Heart left ventricle (tissue), 16 donors: Measurements from ENCODE around the gene CTNNAL1. TPM values are rescaled to one million over a fixed set of nuclear protein-coding genes. Genes with fewer than 3 reads are reported as not detected.

Experiments used
- ATAC-seq, 4 donors: fragments of 200-7000 bp; cut with Tn5 transposase; one replicate each; pipeline ENCODE4 v1.9.1; 2020 to 2022; ENCODE audit warnings: moderate library complexity in 4 of 4, mild to moderate bottlenecking in 3 of 4, moderate number of reproducible peaks in 1 of 4
- DNase-seq, 5 donors: peaks; one replicate each; pipeline ENCODE4 v3.0.0-alpha.2; 2020
- H3K27ac ChIP-seq, 12 donors: fragments of 200-600 bp; sonication (generic) in 4 of 12; one replicate each; pipeline versions ENCODE4 v1.5.0 to v1.8.0; 2016 to 2022; ENCODE audit warnings: mild to moderate bottlenecking in 2 of 12
- H3K27me3 ChIP-seq, 9 donors: fragments of 200-600 bp; sonication (generic) in 2 of 9; one replicate each; pipeline versions ENCODE4 v1.5.1 to v1.8.0; 2016 to 2022; ENCODE audit warnings: mild to moderate bottlenecking in 3 of 9
- H3K36me3 ChIP-seq, 9 donors: fragments of 200-600 bp; sonication (generic) in 2 of 9; one replicate each; pipeline versions ENCODE4 v1.5.0 to v1.8.0; 2018 to 2022; ENCODE audit warnings: mild to moderate bottlenecking in 2 of 9
- H3K4me1 ChIP-seq, 12 donors: fragments of 200-600 bp; sonication (generic) in 4 of 12; one replicate each; pipeline versions ENCODE4 v1.5.0 to v1.8.0; 2016 to 2022; ENCODE audit warnings: mild to moderate bottlenecking in 3 of 12
- H3K4me3 ChIP-seq, 12 donors: fragments of 200-600 bp; sonication (generic) in 4 of 12; one replicate each; pipeline versions ENCODE4 v1.5.0 to v1.8.0; 2017 to 2022; ENCODE audit warnings: mild to moderate bottlenecking in 9 of 12, moderate library complexity in 4 of 12
- H3K9me3 ChIP-seq, 12 donors: fragments of 200-600 bp; sonication (generic) in 4 of 12; one replicate each; pipeline versions ENCODE4 v1.5.0 to v1.8.0; 2016 to 2022; ENCODE audit warnings: mild to moderate bottlenecking in 1 of 12
- CTCF ChIP-seq, 12 donors: fragments of 200-600 bp; sonication (generic) in 4 of 12; IDR thresholded peaks; one replicate each; pipeline versions ENCODE4 v1.5.0 to v1.8.0; 2018 to 2022; ENCODE audit warnings: antibody characterized with exemption in 12 of 12, mild to moderate bottlenecking in 5 of 12
- POLR2A ChIP-seq, 2 donors: fragments of 450-650 bp; IDR thresholded peaks; one replicate each; pipeline ENCODE4 v1.6.1; 2017; ENCODE audit warnings: antibody characterized with exemption in 2 of 2, mild to moderate bottlenecking in 2 of 2, moderate library complexity in 2 of 2
- WGBS, 4 donors: extraction: QIAGEN DNeasy Blood & Tissue Kit in 2 of 4; methylation state at CpG; one replicate each; pipeline versions ENCODE4 v1.1.5 to v1.1.7; 2013 to 2018; 5-methylcytosine and 5-hydroxymethylcytosine counted together
- intact Hi-C, 10 donors: fragments of 100-400 bp; cut with DNase I; formaldehyde crosslinking; loops; one replicate each; pipeline versions ENCODE4 v1.11.1 to v1.14.2; 2022
- polyA plus RNA-seq, 2 donors: library from polyadenylated mRNA; stranded (reverse); fragments of 200-250 nt; gene quantifications; one replicate each; pipeline ENCODE4 v1.2.3, GENCODE V29; 2013
- total RNA-seq, 9 donors: library from RNA; depleted of rRNA in 2 of 9; stranded (reverse); fragments of >200 nt in 2 of 9; fragmentation: NEBNext Ultra II Directional in 3 of 9; extraction: Animal tissue kit (Norgen Biotek cat#: 25700) in 3 of 9; gene quantifications; one replicate each; pipeline versions ENCODE4 v1.1.0 to v1.2.4, GENCODE V29; 2016 to 2023
- donor health status: ischemic (EF 13 %, LVEDD 7.1; RV severe dilation, severe dysfunction).
- donor health status: healthy with polysubstance abuse.
- donor health status: DM: no; HTN: yes; CAD: no.
- donor health status: DM: no; HTN: no; CAD: no.
- donor health status: ischemic (EF 25% LVEDD 6.9; RV normal size, moderate dysfunction).
- donor health status: ischemic (EF 25% LVEDD 5.7; RV mildly dilated, moderate dysfunction).
- donor health status: healthy.
- donor health status: DM: yes; HTN: yes; CAD: no.
- donor health status: ischemic (EF 35%, LVEDD 5.7; RV mildly dilated, moderate dysfunction).
- donor health status: nonischemic (EF 11% LVEDD 7.7; RV severe dilation, severe dysfunction).
- donor health status: DM: yes; HTN: yes; CAD: no.
- donor health status: PGD.
- donor health status: ischemic (EF 29% LVEDD 5.4; RV normal size, mild dysfunction).
- donor health status: nonischemic (EF 23%, LVEDD 6.1; RV moderate dilation, normal function).

CTNNAL1 gene
- total and polyA plus RNA-seq, 11 donors = 51.2 to 165 (median 62.7) TPM

GRCh38 chr9:108910402-108910801 is 102.9 kb downstream of the CTNNAL1 start:
- intact Hi-C loops = no loop called here
- Histone ChIP-seq H3K9me3 (no peaks in the 10 kb centered on the region), H3K36me3 (peaks cover 0 to 99% (median 91%) of the 10 kb centered on the region in 9 donors), H3K4me1 (no peaks in the 10 kb centered on the region), H3K27ac (no peak overlapping the region), H3K4me3 (no peak overlapping the region), H3K27me3 (no peaks in the 10 kb centered on the region)
- ATAC-seq (no peak), DNase-seq (no peak)
- TF ChIP-seq CTCF (IDR thresholded peaks at IDR 0.05) (no peak), POLR2A (IDR thresholded peaks at IDR 0.05) (no peak)

- intact Hi-C loops = no loop called here
- Histone ChIP-seq H3K4me1 (no peaks in the 10 kb centered on the region), H3K4me3 (no peak overlapping the region), H3K9me3 (no peaks in the 10 kb centered on the region), H3K36me3 (peaks cover 0 to 98% (median 94%) of the 10 kb centered on the region in 9 donors), H3K27ac (no peak overlapping the region), H3K27me3 (no peaks in the 10 kb centered on the region)
- no peak for ATAC-seq
- no peak for DNase-seq
- TF ChIP-seq CTCF (IDR thresholded peaks at IDR 0.05) = no peak
- no peak for TF ChIP-seq POLR2A (IDR thresholded peaks at IDR 0.05)
- WGBS, 4 donors = 92 to 98% (median 94%) methylated on average over 2 of the region's 2 CpGs
Measured at GRCh38 chr9:108905494-108905893, 107.8 kb downstream of the CTNNAL1 start.

- peaks cover 0 to 98% (median 94%) of the 10 kb centered on the region in 9 donors for H3K36me3 ChIP-seq
- WGBS, 4 donors = 94 to 97% (median 94%) methylated on average over 3 of the region's 3 CpGs
- ATAC-seq = no peak
Measured at GRCh38 chr9:108904161-108904560, 109.1 kb downstream of the CTNNAL1 start.

GRCh38 chr9:108903420-108904103 is 109.7 kb downstream of the CTNNAL1 start:
- no peak for ATAC-seq
- 90 to 94% (median 93%) methylated on average over 2 of the region's 2 CpGs for WGBS, 4 donors
- peaks cover 0 to 98% (median 94%) of the 10 kb centered on the region in 9 donors for H3K36me3 ChIP-seq

More at GRCh38 chr9:108904161-108904560, 109.1 kb downstream of the CTNNAL1 start:
- intact Hi-C loops = no loop called here
- Histone ChIP-seq H3K4me1 (no peaks in the 10 kb centered on the region), H3K4me3 (no peak overlapping the region), H3K9me3 (no peaks in the 10 kb centered on the region), H3K27me3 (no peaks in the 10 kb centered on the region), H3K27ac (no peak overlapping the region)
- TF ChIP-seq CTCF (IDR thresholded peaks at IDR 0.05) = no peak
- TF ChIP-seq POLR2A (IDR thresholded peaks at IDR 0.05) = no peak
- no peak for DNase-seq

More at GRCh38 chr9:108903420-108904103, 109.7 kb downstream of the CTNNAL1 start:
- no peak for TF ChIP-seq POLR2A (IDR thresholded peaks at IDR 0.05)
- TF ChIP-seq CTCF (IDR thresholded peaks at IDR 0.05) = no peak
- H3K4me1 ChIP-seq = no peaks in the 10 kb centered on the region
- no peaks in the 10 kb centered on the region for H3K9me3 ChIP-seq
- intact Hi-C loops = no loop called here
- DNase-seq = no peak
- no peaks in the 10 kb centered on the region for H3K27me3 ChIP-seq
- H3K27ac ChIP-seq = no peak overlapping the region
- no peak overlapping the region for H3K4me3 ChIP-seq
